LoVo (cell line): ENCODE measurements around the gene NUP210.

Experiments used
- DNase-seq: peaks from one replicate; pipeline ENCODE4 v3.0.0-alpha.2; 2016; ENCODE audit warnings: low spot score

Gene NUP210

DNA sequence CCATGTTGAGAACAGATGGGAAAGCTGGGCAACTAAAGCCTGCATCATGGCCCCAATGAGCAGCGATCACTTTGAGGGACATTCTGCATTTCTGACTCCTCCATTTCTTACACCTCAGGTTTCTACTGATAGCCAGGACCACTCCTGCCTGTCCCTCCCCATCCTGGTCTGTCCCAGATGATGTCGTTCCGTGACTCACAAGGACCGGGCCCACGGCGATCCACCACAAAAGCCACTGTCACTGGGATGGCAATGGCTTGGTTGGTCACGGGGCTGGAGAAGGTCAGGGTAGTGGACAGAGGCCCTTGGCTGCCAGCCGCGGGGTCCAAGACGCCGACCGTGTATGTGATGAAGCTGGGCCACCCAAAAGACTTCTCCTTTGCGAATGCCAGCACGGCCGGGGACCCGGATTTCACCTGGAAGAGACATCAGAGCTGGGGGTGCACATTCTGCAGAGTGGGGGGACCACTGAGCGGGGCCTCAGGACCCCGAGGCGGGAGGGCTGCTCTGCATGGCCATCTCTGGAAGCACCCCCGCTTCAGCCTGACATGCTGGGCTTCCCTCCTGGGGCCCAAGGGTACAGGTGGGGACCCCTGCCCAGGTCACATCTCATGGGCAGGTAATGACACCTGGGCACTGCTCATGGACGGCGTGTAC, 100.4 kb downstream of the NUP210 start:
- no peak for DNase-seq

DNA sequence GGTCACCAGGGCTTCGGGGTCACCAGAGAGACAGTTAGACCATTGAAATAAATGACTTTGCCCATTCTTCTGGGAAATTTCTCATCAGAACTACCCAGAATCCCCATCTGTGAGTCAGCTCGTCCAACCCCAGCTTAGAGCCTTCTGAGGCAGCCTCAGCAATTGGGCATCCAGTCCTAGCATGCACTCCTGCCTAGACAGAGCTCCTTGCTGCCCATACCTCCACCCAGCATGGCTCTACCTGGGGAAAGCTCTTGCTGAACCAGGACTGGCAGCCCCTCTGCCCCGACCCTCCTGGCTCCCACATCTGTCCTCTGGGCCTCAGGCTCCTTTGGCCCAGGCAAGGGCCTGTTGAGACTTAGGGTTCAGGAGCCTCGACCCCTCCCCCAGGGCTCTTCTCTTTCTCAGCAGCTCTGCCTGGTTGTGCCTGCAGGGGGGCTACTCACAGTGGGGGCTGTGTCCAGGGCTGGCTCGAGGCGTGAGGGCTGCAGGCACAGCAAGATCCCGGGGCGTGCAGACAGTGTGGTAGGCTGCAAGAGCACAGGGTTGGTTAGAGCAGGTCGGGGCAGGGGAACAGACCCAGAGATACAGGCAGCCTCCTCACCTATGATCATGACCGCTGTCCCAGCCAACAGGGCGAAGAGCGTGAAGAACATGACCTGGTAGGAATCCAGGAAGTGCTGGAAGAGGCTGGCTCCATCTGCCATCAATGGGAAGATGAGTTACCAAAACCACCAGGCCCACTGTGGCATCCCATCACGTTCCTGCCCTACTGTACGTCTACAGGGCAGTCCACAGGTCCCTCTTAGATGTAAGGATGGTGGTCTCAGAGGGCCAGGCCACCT, 101.3 kb downstream of the NUP210 start:
- DNase-seq = no peak

DNA sequence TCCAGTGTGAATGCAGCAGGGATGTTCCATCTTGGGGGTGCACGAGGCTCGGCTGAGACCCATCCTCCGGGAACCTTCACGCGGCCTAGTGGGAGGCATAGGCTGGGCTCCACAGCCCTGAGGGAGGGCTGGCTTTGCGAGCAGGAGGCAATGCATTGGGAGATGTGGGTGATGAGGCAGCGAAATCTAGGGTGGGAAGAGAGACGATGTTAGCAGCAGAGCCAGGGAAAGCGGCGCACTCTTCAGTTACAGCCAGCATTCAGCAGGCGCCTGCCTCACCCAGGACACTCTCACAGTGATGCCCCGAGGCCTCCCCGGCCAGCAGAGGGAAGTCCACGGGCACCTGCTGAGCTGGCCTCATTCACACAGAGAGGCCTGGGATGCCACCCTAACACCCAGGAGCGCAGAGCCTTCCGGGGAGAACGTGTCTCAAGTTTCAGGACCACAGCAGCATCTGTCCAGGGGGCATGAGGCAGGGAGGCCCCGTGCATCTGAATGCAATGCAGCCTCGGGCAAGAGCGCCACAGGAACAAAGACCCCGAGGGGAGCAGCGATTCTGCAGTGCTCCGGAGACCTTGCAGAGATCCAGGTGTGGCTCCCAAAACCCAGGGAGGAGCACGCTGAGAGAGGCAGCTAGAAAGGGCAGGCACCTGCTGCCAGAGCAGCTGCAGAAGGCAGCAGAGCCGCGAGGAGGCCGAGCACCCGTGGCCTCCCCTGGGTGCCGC, 102.4 kb downstream of the NUP210 start:
- DNase-seq = no peak

GRCh38 chr3:13316603-13317002, 103.5 kb downstream of the NUP210 start:
- no peak for DNase-seq

DNA sequence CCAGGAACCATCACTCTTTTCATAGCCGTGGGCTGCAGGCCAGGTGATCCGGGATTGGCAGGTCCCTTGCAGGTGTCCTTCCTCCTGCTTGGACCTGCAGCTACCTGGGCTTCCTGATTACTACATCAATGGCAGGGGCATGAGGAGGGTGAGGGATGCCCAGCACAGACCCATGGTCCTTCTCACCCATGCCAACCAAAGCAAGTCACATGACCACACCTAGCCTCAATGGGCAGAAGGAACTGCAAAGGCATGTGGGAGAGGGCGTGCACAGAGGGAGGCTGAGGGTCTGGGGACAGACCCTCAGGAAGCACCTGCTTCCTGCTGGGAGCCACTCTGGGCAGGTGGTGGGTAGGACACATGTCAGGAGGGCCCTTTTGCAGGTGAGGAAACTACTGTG, 105.2 kb downstream of the NUP210 start:
- DNase-seq = no peak

DNA sequence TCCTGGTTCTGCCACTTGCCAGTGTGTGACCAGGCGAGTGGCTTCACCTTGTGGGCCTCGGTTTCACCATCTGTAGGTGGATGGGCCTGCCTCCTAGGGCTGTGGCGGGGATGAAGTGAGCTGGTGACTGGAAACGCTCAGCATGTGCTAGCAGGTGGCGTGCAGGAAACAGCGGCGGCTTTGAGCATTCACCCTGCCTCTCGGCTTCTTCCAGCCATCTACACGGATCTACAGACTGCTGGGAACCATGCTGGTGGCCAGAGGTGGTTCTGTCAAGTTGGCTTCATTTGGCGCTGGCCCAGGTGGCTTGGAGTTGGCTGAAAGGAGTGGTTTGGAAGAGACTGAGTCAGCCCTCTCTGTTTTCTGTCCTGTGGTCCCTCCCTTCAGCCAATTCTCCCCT, 106.3 kb downstream of the NUP210 start:
- DNase-seq = no peak

DNA sequence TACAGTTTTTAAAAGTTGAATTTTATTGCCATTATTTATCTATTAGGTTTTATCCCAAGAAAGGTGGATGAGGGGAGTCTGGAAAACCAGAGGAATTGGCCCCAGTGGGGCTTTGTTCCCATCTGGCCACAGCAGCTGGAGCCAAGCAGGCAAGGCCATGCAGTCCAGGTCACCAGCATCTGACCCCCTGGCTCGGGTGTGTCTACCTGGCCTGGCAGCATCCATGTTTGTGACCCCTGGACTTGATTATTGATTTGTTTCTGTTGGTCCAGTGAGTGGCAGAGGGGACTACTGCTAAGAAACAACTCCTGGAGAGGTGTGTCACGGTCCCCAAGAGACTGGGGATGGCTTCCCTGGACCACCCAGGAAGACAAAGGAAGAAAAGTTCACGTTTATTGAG, 111.1 kb downstream of the NUP210 start:
- no peak for DNase-seq

DNA sequence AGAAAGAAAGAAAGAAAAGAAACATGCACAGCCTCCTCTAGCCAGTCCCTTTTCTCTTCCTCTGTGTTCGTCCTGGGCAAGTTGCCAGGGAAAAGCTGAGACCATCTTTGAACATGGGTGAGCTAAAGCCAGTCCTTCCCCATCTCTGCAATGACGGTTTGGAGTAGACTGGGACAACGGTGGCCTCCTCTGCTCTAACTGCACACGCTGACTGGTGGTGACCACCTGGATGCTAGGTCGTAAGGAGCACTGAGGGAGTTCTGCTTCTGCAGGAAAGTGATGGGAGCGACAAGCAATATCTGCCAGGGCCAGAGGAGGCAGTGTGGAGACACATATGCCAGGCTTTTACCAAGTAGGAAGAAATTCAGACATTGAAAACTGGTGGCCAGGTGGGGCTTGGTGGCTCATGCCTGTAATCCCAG, 111.7 kb downstream of the NUP210 start:
- DNase-seq = peak; percentile 14

- DNase-seq = no peak
These were observed 113.1 kb downstream of the NUP210 start for GRCh38 chr3:13307041-13307440.

- no peak for DNase-seq
These were observed 114.5 kb downstream of the NUP210 start for GRCh38 chr3:13305623-13306022.

DNA sequence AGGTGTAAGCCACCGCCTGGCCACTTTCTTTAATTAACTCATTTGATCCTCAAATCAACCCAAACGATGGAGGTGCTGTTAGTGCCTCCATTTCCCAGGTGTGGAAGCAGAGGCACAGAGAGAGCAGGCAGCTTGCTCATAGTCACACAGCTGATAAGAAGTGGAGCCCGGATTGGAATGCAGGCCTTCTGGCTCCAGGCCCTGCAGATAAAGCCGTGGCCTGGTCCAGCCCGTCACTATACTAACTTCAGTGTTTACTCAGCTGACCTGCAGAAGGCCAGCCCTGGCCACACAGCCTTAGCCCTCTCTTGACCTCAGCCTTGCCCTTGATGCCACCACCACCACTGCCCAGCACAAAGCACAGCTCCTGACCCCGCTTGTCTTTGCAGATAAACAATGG, 116.7 kb downstream of the NUP210 start:
- no peak for DNase-seq

DNA sequence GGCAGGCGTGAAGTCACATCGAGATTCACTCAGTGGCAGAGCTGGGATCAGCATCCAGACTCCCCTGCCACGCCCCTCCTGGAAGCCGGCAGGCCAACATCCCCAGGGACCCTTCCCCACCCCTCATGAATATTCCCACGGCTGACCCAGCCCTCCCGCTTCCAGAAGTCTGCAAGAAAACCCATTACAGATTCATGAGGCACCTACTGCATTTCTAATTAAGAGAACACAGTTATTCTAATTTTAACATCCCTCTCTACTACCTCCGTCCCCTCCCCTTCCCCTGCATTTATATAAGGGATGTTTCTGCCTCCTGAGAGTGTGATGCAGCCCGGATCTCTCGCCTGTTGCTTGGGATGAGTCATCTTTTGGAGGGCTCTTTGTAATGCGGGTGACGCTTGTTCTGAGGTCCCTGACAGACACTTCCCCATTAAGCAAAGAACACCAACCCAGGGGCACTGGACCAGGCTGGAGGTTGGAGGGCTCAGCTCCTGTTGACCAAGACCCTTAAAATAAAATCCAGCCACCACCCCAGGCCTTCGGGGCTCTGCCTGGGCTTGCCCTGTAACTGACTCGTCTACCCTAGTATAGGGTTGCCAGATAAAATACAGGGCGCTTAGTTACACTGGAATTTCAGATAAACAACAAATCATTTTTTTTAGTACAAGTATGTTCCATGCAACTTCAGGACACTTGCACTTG, 118.7 kb downstream of the NUP210 start:
- peak; percentile 33 for DNase-seq

DNA sequence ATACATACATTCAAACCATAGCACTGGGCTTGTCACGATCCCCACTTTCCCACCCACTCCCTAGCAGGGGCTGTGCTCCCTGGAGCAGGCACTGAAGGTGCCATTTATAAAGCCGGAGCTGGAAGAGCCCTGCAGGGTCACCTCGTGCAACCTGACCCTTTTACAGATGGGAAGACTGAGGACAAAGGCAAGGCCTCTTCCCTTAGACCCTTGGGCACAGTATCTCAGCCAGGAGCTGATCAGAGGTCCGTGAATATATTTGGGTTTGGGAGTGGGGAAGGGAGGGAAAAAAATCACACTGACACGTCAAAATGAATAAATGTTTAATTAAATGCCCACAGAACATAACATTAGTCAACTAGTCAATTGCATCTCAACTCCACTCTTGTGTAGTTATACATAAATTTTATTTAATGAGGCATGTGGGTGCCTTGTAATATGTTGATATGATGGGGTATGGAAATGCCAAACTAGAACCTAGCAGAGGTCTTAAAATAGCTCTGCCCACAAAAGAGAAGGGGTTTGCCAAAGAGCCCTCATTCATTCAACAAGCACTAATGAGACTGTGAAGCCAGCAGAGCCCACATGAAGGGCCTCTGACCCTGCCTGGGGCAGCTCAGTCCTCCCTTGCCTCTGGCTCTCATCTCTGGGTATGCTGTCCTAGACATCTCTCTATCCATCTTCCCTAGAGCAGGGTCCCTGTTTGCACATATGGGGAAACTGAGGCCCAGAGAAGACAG, 119.4 kb downstream of the NUP210 start:
- no peak for DNase-seq

DNA sequence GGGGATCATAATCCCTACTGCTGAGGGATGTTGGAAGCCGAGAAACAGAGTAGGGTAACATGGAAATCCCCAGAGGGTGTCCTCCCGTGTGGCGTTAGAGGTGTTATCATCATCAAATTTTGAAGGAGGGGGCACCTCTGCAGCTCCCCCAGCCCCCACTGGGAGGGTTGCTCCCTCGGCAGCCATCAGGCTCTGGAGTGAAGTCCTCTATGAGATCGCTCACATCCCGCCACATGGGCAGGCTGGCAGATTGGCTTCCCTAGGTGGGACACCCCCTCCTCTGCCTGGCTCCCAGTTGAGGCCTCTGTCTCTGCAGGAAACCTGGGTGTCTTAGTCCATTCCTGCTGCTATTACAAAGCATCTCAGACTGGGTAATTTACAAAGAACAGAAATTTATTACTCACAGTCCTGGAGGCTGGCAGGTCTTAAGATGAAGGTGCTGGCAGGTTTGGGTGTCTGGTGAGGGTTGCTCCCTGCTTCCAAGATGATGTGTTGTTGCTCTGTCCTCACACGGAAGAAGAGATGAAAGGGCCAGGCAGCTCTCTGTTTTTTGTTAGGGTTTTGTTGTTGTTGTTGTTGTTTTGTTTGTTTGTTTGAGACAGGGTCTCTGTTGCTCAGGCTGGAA, 120.5 kb downstream of the NUP210 start:
- no peak for DNase-seq

DNA sequence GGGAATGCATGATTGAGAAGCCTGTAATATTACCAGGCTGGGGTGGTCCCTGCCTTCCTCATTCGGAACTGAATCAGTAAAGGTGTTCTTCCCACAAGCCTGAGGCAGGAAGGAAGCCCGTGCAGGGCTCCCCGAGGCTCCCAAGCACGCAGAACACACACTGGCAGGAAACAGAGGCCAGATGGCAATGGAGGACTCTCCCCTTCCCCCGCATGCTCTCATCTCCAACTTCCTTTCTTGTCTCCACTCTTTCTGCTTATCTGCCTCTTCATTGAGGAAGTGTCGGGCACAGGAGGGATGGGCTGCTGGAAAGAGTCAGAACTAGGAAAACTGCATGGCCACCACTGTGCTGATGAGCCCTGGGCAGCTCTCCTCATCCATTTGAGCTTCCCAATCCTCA, 123.5 kb downstream of the NUP210 start:
- no peak for DNase-seq

DNA sequence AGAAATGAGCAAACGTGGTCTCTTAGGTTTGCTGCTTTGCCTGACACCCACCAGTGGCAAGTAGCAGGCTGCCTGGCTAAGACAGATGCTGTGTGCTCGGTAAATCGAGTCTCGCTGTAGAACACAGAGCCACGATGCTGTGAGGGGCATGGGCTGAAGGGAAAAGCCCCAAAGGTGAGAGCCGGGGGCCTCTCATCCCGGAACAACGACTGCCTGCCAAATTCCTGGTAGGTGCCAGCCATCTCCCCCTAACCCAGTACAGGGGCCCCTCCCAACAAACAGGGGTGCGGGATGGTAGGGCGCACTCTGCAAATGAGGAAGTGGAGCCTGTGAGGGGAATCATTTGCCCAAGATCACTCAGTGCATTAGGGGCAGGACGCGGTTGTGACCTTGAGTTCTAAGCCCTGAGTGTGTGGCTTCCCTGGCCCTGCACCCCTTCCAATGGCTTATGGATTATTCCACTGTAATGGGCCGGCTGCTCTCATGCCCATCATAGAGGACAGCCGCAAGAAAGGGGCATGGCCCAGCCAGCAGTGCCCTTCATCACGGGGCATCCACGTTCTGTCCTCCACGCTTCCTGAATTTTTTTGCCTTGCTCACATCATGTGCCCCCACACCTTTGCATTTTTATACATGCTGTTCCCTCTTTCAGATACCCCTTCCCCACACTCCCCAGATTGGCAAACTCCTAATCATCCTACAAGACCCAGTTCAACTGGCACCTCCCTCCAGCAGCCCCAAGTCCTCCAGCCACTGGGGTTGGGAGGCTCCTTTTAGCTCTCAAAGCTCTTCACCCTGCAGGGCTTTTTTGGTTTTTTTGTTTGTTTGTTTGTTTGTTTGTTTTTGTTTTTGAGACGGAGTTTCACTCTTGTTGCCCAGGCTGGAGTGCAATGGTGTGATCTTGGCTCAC, 125.4 kb downstream of the NUP210 start:
- DNase-seq = no peak

DNA sequence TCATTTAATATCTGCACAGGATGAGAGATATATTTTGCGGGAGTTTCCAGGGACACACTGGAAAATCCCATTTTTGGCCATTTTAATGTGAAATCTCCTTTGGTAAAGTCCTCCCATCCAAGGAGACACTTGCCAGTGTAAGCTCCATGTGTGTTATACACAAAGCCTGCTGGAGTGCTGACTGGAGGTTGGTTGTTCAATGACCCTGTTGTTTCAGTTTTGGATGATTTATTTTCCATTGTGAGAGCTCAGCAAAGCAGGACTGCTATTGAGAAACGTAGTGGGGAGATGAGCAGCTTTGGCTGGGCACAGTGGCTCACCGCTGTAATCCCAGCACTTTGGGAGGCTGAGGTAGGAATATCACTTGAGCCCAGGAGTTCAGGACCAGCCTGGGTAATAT, 127.7 kb downstream of the NUP210 start:
- DNase-seq = no peak

- no peak for DNase-seq
These were observed 129.2 kb downstream of the NUP210 start for GRCh38 chr3:13290941-13291340.

DNA sequence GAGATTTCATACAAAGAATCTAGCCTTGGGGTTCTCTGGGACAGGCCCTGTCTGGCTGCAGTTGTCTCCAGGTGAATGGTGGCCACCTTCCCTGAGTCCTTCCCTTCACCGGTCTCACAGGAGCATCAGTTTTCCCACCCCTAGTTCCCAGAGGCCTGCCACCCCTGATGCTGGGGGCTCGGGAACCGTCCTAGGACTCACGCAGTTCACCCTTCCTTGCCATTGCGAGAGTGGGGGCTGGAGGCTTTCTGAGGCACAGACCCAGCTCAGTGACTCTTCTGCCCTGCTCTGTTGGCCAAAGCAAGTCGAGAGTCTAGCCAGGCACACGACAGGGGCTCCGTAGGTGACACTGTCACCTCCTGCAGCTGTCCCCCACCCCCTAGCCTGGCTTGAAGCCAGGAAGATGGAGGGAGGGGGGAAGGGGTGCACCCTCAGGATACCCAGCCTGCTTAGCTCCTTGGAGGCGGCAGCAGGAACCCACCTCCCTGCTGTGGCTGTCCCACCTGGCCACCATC, 130.3 kb downstream of the NUP210 start:
- no peak for DNase-seq
